DMS 273 treated with DMSO at 0.1 percent for 48 hours (cell line): Measurements from ENCODE around the gene PPDPF.
"Not testable (repeated sequence)": the region's sequence is repeated elsewhere in the genome, so short reads cannot be mapped to it uniquely, and the experiment has no call there.

ENCODE experiments used
- DNase-seq: peaks from one replicate; lab custom pipeline; 2025; lab: John Stamatoyannopoulos, UW

Gene PPDPF

DNA sequence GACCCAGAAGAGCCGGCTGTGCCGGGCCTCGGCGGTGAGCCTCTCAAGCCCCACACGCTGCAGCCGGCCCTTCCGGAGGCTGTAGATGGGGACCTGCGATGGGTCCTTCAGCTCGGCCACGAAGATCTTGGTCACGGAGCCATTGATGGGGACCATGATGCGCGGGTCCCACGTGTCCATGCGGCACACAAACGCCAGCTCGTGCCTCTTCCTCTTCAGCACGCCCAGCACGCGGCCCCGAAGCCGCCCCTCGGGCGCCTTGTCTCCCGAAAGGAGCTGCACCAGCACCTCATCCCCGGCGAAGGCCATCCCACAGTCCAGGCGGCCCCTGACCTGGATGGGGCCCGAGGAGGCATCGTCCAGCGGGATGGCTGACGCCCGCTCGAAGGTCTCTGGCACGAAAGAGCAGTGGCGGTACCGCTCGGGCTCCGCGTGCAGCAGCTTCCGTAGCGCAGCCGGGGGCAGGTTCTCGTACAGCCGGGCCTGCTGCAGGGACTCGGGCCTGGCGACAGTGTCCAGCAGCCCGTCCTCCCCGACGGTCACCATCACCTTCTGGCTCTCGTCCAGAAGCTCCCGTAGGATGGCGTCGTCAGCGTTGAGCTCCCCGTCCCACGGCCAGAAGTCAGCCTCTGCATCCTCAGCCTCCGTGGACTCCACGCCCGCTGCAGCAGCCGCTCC is 44.6 kb downstream of the PPDPF start:
- DNase-seq = no peak

DNA sequence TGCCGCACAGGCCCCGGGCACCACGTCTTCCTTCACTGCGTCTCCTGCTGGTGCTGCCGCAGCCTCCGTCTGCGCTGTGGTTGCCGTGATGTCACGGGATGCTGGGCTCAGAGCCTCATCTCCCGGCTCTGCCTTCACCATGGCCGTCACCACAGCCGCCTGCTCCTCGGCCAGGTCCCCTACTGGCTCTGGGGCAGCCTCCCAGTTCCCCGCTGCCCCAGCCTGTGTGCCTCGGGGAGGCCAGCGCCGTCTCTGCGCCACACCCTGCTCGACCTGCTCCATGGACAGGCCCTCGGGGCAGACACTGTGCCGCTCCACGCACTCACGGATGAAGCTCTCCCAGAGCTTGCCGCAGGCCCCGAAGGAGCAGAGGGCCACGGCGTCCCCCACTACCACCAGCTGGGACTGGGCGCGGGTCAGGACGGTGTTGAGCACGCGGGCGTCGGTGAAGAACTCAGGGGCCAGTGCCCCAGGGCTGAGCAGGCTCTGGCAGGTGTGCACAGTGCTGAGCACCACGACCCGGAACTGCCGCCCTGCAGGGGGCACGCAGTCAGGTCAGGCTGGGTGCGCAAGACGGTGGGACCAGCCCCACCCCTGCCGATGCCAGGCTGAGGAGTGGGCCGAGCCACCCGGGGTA is 45.3 kb downstream of the PPDPF start:
- DNase-seq = no peak

DNA sequence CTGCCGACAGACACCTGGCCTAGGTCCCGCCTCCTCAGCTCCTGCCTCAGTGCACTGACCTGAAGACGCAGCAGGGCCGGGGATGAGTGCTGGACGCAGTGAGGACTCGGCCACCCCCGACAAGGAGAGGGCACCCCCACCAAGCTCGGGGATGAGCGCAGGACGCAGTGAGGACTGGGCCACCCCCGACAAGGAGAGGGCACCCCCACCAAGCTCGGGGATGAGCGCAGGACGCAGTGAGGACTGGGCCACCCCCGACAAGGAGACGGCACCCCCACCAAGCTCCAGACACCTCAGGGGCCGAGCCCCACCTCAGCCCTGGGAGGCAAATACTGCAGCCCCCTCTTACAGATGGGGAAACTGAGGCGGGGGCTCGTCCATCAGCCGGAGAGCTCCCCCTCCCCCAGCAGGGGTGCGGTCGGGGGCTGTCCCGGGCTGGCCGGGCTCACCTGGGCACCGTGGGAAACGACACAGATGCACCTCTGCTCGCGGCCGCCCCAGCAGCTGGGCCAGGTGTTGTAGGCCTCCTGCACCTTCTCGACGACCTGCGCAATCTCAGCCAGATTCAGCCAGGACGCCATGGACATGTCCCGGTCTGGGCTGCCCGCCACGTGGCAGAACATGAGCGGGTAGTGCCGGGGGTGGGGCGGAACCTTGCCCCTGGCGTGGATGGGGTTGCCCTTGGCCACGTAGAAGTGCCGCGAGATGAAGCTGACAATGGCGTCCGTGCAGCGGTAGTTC is 46.0 kb downstream of the PPDPF start:
- DNase-seq = no peak

DNA sequence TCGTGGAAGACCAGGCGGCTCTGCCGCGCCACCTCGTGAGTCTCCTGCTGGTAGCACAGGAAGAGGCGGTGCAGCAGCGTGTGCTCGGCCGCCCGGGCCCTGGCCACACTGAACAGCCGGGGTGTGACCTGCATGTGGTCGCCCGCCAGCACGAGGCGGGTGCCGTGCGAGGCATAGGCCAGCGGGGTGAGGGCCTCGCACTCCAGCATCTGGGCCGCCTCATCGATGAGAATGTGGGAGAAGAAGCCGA is 46.5 kb downstream of the PPDPF start:
- no peak for DNase-seq

DNA sequence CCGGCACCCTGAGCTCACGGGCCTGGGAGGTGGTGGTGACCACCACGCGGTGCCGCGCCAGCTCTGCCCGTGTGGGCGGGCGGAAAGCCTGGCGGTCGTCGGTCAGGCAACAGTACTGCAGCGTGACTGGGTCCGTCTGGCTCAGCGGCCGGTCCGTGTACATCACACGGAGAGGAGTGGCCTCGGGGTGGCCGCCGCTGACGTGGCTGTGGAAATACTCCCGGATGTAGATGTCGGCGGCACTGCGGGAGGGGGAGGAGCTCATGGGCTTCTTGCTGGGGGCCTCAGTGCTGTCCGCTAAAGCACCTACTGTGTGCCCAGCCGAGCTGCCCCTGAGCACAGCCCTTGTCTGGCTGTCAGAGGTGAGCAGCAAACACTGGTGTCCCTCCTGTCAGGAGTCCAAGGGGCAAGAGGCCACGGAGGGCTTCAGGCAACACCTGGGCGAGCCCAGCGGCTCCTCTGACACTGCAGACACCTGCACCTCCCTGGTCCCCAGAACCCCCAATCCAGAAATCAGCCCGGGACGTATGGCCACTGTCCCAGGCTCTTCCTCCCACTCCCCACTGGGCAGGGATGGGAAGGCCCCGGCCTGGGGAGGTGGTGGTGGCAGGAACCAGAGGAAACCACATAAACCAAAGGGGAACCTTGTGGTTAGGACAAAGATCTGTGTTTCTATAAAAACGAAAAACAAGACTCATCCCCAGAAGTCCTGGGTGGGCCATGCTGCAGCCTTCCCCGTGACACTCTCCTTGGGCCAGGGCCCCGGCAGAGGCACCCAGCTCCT is 47.0 kb downstream of the PPDPF start:
- no peak for DNase-seq

DNA sequence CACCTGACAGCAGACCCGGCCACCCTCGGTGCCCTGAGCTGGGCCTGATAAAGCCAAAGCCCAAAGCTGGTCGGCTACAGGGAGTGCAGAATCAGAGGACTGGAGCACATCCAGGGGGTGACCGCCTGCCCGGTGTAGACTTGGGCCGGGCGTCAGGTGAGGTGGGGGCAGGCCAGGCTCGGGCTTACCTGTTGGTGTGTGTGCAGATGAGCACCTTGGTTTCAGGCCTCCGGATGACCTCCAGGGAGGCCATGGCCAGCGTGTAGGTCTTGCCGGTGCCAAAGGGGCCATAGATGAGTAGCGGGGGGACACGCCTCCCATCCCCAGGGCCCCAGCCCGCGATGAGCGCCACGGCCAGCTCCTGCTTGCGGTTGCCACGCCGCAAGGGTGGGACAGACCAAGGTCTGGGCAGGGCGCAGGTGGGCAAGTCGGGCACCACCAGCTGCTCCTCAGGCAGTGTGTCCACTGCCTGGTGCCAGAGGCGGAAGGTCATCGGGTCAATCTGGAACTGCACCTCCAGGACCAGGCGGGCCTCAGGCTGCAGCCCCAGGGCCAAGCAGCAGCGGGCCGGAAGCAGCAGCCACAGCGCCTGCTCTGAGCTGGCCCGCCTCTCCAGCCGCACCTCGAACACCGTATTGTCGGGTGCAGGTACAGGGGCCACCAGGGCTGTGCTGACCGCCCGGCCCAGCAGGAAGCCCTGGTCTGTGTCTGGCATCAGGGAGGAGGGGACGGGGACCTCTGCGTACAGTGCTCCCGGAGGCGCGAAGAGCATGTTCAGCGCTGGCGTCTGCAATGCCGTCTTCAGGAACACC is 47.8 kb downstream of the PPDPF start:
- no peak for DNase-seq

DNA sequence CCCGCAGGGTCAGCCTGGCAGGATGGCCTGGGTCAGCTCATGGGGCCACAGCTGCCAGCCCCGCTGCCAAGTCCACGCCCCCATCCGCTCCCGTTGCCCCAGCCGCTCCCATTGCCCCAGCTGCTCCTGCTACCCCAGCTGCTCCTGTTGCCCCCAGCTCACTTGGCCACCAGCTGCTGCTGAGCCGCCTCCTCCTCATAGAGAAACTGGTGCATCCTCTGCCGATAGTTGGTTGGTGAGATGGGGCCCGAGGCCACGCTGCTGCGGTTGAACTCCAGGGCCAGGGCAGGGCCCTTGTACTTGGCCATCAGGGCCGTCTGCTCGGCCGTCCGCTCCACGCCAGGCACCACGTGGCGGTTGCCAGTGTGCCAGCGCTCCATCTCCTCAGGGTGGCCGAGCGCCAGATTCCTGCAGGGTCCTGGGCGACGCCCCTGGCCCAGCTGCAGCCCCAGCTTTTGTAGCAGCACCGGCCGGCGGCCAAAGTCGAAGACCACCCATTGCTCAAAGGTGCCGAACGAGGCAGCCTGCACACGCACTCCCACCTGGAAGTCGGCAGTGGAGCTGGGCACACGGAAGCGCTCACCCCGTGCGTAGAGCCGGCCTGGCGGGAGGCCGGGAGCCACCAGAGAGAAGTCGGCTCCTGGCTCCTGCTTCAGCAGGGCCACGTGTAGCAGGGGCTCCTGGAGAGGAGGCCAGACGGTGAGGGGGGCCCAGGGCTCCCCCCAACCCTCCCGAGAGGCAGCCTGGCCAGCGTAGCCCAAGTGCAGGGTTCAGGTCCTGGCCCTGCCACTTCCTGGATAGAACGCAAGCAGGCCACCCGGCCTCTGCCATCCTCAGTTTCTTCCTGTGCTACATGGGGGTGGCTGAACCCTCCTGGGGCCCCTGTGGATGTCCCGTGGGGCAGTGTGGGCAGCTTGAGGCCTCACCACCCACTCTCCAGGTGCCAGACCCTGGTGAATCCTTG is 48.7 kb downstream of the PPDPF start:
- DNase-seq = no peak

DNA sequence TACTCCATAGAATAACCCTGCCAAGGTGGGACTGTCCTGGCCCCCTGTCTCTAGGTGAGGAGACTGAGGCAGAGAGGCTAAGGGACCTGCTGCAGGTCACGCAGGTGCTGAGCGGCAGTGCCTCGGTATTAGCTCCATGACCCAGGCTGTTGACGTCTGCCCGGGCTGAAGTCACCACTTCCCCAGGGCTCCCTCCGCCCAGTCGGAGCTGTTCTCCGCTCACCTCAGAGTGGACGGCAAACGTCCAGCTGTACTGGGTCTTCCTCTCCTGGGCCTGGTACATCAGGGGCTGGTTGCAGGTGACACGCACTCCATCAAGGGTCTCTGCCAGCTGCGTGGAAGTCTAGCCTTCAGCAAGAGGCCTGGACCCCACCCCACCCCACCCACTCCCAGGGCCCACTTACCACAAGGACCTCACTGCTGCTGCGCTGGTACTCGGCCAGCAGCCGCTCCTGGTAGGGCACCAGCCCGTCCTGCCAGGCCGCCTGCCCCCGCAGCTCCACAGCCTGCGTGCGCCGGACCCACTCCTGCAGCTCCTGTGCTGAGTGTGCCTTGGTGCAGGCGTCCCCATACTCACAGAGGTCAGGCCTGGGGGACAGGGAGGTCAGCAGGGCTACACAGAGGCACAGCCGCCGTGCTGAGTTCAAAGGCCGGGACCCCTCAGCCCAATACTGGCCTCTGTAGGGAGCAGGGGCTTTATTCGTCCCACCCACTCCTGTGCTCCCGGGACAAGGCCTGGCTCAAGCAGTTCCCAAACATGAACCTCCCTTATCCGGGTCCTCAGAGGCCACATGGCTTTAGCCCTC is 49.9 kb downstream of the PPDPF start:
- no peak for DNase-seq

DNA sequence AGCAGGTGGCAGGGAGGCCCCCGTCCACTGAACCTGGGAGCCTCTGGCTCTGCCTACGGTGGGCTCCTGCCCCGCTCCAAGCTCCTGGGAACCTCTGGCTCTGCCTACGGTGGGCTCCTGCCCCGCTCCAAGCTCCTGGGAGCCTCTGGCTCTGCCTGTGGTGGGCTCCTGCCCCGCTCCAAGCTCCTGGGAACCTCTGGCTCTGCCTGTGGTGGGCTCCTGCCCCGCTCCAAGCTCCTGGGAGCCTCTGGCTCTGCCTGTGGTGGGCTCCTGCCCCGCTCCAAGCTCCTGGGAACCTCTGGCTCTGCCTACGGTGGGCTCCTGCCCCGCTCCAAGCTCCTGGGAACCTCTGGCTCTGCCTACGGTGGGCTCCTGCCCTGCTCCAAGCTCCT is 50.5 kb downstream of the PPDPF start:
- DNase-seq = not testable (repeated sequence)
